GM12878 (cell line): ENCODE data around the gene BEGAIN. TPM values are rescaled to one million over a fixed set of nuclear protein-coding genes. Genes with fewer than 3 reads are reported as not detected.

Source experiments
- ATAC-seq: fragments of 200-7000 bp; cut with Tn5 transposase; 3 replicates; pipeline ENCODE4 v1.9.1; 2020; ENCODE audit warnings: mild to moderate bottlenecking, moderate library complexity
- BruUV-seq: library from RNA; stranded (reverse); fragments of 400-500 nt; replicated peaks from 2 replicates; lab custom pipeline; 2021; lab: Mats Ljungman, UMichigan
- CTCF ChIA-PET: fragments of 300-600 bp; sonication (Branson Sonifier 250); formaldehyde crosslinking; extraction: SDS; loops from one replicate; lab custom pipeline; 2021; ENCODE audit warnings: inconsistent platforms; lab: Yijun Ruan, JAX
- POLR2A ChIA-PET: fragments of 350-600 bp; formaldehyde crosslinking; extraction: SDS; loops from one replicate; lab custom pipeline; 2021; ENCODE audit warnings: inconsistent platforms; lab: Charles Lee
- RAD21 ChIA-PET: fragments of 300-600 bp; sonication (Branson Sonifier 250); formaldehyde crosslinking; loops from one replicate; lab custom pipeline; 2023; ENCODE audit warnings: antibody characterized with exemption; ENCODE audit not compliant: unreplicated experiment; lab: Charles Lee
- SMC1A ChIA-PET: fragments of 300-600 bp; sonication (Branson Sonifier 250); formaldehyde crosslinking; loops from one replicate; lab custom pipeline; 2023; ENCODE audit not compliant: unreplicated experiment, uncharacterized antibody; lab: Charles Lee
- DNase-seq: peaks from one replicate; pipeline ENCODE4 v3.0.0-alpha.2; 2011; ENCODE audit warnings: low read depth, low spot score
- FAIRE-seq: peaks from 3 replicates; lab custom pipeline; 2011; peaks lifted over from hg19 to GRCh38; lab: Jason Lieb, UNC
- H2AFZ ChIP-seq: 2 replicates; pipeline ENCODE4 v1.6.0; 2011; ENCODE audit warnings: low read depth, low read length, control low read depth; ENCODE audit not compliant: control insufficient read depth
- H3K27ac ChIP-seq: 2 replicates; pipeline ENCODE4 v1.5.1; 2011; ENCODE audit warnings: control low read depth; ENCODE audit not compliant: control insufficient read depth, insufficient read depth
- H3K27me3 ChIP-seq, 2 experiments: replicated peaks in 1 of 2; 2 replicates each; pipeline versions ENCODE4 v1.6.0 to v1.6.1; 2011; ENCODE audit warnings: low read length in 1 of 2; ENCODE audit not compliant: control insufficient read depth in 2 of 2, insufficient read depth in 2 of 2
- H3K36me3 ChIP-seq, 2 experiments: 2 replicates each; pipeline ENCODE4 v1.5.1; 2011; ENCODE audit warnings: low read length in 1 of 2; ENCODE audit not compliant: control insufficient read depth in 2 of 2, insufficient read depth in 2 of 2
- H3K4me1 ChIP-seq: 2 replicates; pipeline ENCODE4 v1.6.1; 2011; ENCODE audit warnings: mild to moderate bottlenecking, low read length, moderate library complexity, mixed read lengths; ENCODE audit not compliant: control insufficient read depth, insufficient read depth
- H3K4me2 ChIP-seq: 2 replicates; pipeline ENCODE4 v1.6.0; 2011; ENCODE audit warnings: control low read depth; ENCODE audit not compliant: control insufficient read depth, insufficient read depth
- H3K4me3 ChIP-seq: fragments of 200-600 bp; sonication (generic); 2 replicates; pipeline ENCODE4 v1.5.1; 2016
- H3K79me2 ChIP-seq: 2 replicates; pipeline ENCODE4 v1.6.0; 2011; ENCODE audit warnings: low read length; ENCODE audit not compliant: control insufficient read depth, insufficient read depth
- H3K9ac ChIP-seq: 2 replicates; pipeline ENCODE4 v1.8.0; 2011; ENCODE audit warnings: low read length, control low read depth, mixed read lengths; ENCODE audit not compliant: control insufficient read depth, insufficient read depth
- H3K9me3 ChIP-seq: replicated peaks from 3 replicates; pipeline ENCODE4 v1.5.1; 2011; ENCODE audit warnings: mild to moderate bottlenecking, low read length; ENCODE audit not compliant: control insufficient read depth, insufficient read depth
- H4K20me1 ChIP-seq: 2 replicates; pipeline ENCODE4 v1.6.0; 2011; ENCODE audit not compliant: control insufficient read depth, insufficient read depth
- BACH1 ChIP-seq: fragments of 450-650 bp; IDR thresholded peaks from 2 replicates; pipeline ENCODE4 v1.6.1; 2017; ENCODE audit warnings: mild to moderate bottlenecking, borderline replicate concordance
- BRCA1 ChIP-seq: IDR thresholded peaks from 2 replicates; pipeline ENCODE4 v1.6.1; 2011; ENCODE audit warnings: low read depth, low read length, improper control_type of control experiment
- CBFB ChIP-seq: IDR thresholded peaks from 2 replicates; pipeline ENCODE4 v1.6.1; 2016; ENCODE audit warnings: antibody characterized with exemption, low read depth
- CEBPZ ChIP-seq: fragments of 150-350 bp; IDR thresholded peaks from 2 replicates; pipeline ENCODE4 v1.6.1; 2016; ENCODE audit warnings: low read depth, low read length
- EZH2 ChIP-seq: IDR thresholded peaks from 2 replicates; pipeline ENCODE4 v1.6.1; 2012; ENCODE audit warnings: low read depth, mild to moderate bottlenecking, control low read depth, inconsistent platforms, low read length, borderline replicate concordance; ENCODE audit not compliant: control insufficient read depth
- FOXK2 ChIP-seq: fragments of 450-650 bp; IDR thresholded peaks from 2 replicates; pipeline ENCODE4 v1.6.1; 2017; ENCODE audit warnings: mild to moderate bottlenecking, moderate library complexity
- FOXM1 ChIP-seq: IDR thresholded peaks from 2 replicates; pipeline ENCODE4 v1.6.1; 2012; ENCODE audit warnings: low read depth, mild to moderate bottlenecking, inconsistent platforms, low read length, moderate library complexity
- MTA2 ChIP-seq: fragments of 450-650 bp; IDR thresholded peaks from 2 replicates; pipeline ENCODE4 v1.6.1; 2016; ENCODE audit warnings: low read depth, mild to moderate bottlenecking, moderate library complexity
- NFIC ChIP-seq: IDR thresholded peaks from 2 replicates; pipeline ENCODE4 v1.6.1; 2012; ENCODE audit warnings: low read depth, mild to moderate bottlenecking, inconsistent platforms, low read length, moderate library complexity
- PML ChIP-seq: IDR thresholded peaks from 2 replicates; pipeline ENCODE4 v1.6.1; 2012; ENCODE audit warnings: low read length, inconsistent platforms
- SMARCA5 ChIP-seq: fragments of 450-650 bp; IDR thresholded peaks from 2 replicates; pipeline ENCODE4 v1.6.1; 2017; ENCODE audit warnings: mild to moderate bottlenecking
- SPI1 ChIP-seq: IDR thresholded peaks from 2 replicates; pipeline ENCODE4 v1.6.1; 2011; ENCODE audit warnings: low read depth, mild to moderate bottlenecking, low read length, moderate library complexity, borderline replicate concordance; ENCODE audit not compliant: insufficient read depth
- SREBF2 ChIP-seq: IDR thresholded peaks from 2 replicates; pipeline ENCODE4 v1.6.1; 2012; ENCODE audit warnings: mild to moderate bottlenecking, low read length
- SUZ12 ChIP-seq: fragments of 200-600 bp; sonication (generic); IDR thresholded peaks from one replicate; pipeline ENCODE4 v1.6.1; 2018; ENCODE audit warnings: antibody characterized with exemption, mild to moderate bottlenecking; ENCODE audit not compliant: unreplicated experiment
- WRNIP1 ChIP-seq: IDR thresholded peaks from 2 replicates; pipeline ENCODE4 v1.6.1; 2011; ENCODE audit warnings: low read depth, low read length, improper control_type of control experiment, borderline replicate concordance
- ZBTB11 ChIP-seq: fragments of 450-650 bp; formaldehyde crosslinking; IDR thresholded peaks from 2 replicates; pipeline ENCODE4 v1.5.0; 2022; ENCODE audit warnings: mild to moderate bottlenecking, missing genetic modification characterization
- ZNF24 ChIP-seq: fragments of 450-650 bp; IDR thresholded peaks from 2 replicates; pipeline ENCODE4 v1.6.1; 2017; ENCODE audit warnings: antibody characterized with exemption, mild to moderate bottlenecking
- WGBS: methylation state at CpG from one replicate; pipeline ENCODE4 v1.1.6; 2016; ENCODE audit warnings: low lambda C conversion rate; ENCODE audit not compliant: insufficient replicate concordance, insufficient coverage; ENCODE audit errors: missing lambda C conversion rate; 5-methylcytosine and 5-hydroxymethylcytosine counted together
- in situ Hi-C: fragments of 300-500 bp; cut with MboI; formaldehyde crosslinking; loops from 9 replicates; pipeline ENCODE4 v1.14.3; 2018; ENCODE audit warnings: mixed read lengths
- intact Hi-C: fragments of 100-400 bp; cut with micrococcal nuclease; formaldehyde crosslinking; loops from one replicate; pipeline ENCODE4 v1.14.2; 2022; ENCODE audit not compliant: unreplicated experiment
- polyA plus RNA-seq, 11 experiments: library from polyadenylated mRNA; depleted of rRNA in 4 of 11; unstranded in 6 of 11; stranded (reverse) in 5 of 11; fragments of >200 nt; fragmentation: Nextera tagmentation in 4 of 11; fragmentation: Illumina TruSeq in 1 of 11; extraction: Ambion mirVana in 4 of 11; extraction: Trizol in 1 of 11; gene quantifications; 1 replicate in 1 of 11; 2 replicates in 10 of 11; pipeline versions ENCODE4 v1.2.1 to v1.2.3, GENCODE V29; 2011 to 2016; ENCODE audit warnings: inconsistent platforms in 2 of 11, missing spikeins in 2 of 11, low read depth in 1 of 11
- total RNA-seq, 4 experiments: library from RNA; depleted of rRNA in 3 of 4; stranded (reverse); fragments of >200 nt in 3 of 4; fragmentation: Illumina TruSeq in 1 of 4; extraction: Trizol in 1 of 4; gene quantifications; 2 replicates each; pipeline versions ENCODE4 v1.2.1 to v1.2.3, GENCODE V29; 2013 to 2021

The BEGAIN gene
- total and polyA plus RNA-seq, 10 of the 15 experiments (the other 5 are each of a cell fraction or from before 2014, with no cell fraction given), result 0.01 to 0.31 (median 0.06) TPM; not detected in 5

GRCh38 chr14:100585448-100586152 lies 1.6 kb downstream of the BEGAIN start:
- Histone ChIP-seq H3K4me2 (no peak overlapping the region), H3K79me2 (no peaks in the 10 kb centered on the region), H3K36me3 (no peaks in the 10 kb centered on the region), H3K4me3 (no peak overlapping the region), H2AFZ (no peak overlapping the region), H4K20me1 (no peaks in the 10 kb centered on the region), H3K27ac (no peak overlapping the region), H3K27me3 (peaks cover 2 to 3% of the 10 kb centered on the region in 2 experiments; a peak in 3 of 4 replicates), H3K9ac (no peak overlapping the region), H3K4me1 (no peaks in the 10 kb centered on the region), H3K9me3 (no peaks in the 10 kb centered on the region)
- no peak for FAIRE-seq
- ChIA-PET SMC1A (no interaction called here), POLR2A (no interaction called here), RAD21 (no interaction called here), CTCF (no interaction called here)
- 79% methylated on average over 23 of the region's 23 CpGs for WGBS
- intact Hi-C loops (no loop called here), in situ Hi-C loops (no loop called here)
- no TSS peak for BruUV-seq
- ATAC-seq, result no peak
- no peak for DNase-seq
- TF ChIP-seq BRCA1 (no peak), ZBTB11 (no peak), PML (no peak), CEBPZ (no peak), BACH1 (no peak), ZNF24 (no peak), SMARCA5 (no peak), FOXK2 (no peak), WRNIP1 (no peak), MTA2 (no peak), EZH2 (no peak), SREBF2 (no peak), SPI1 (no peak), FOXM1 (no peak), NFIC (no peak), CBFB (no peak), SUZ12 (no peak)
